H1 (cell line): ENCODE results near the gene RGCC. TPM values are rescaled to one million over a fixed set of nuclear protein-coding genes. Genes with fewer than 3 reads are reported as not detected.

Experiments
- CTCF ChIA-PET: fragments of 300-600 bp; sonication (Branson Sonifier 250); formaldehyde crosslinking; loops from one replicate; lab custom pipeline; 2021; ENCODE audit not compliant: partially characterized antibody; lab: Charles Lee
- POLR2A ChIA-PET: fragments of 300-600 bp; sonication (Branson Sonifier 250); formaldehyde crosslinking; loops from one replicate; lab custom pipeline; 2021; ENCODE audit warnings: inconsistent platforms; ENCODE audit not compliant: partially characterized antibody; lab: Charles Lee
- DNase-seq, 2 experiments: peaks; one replicate each; pipeline versions ENCODE4 v3.0.0 to v3.0.0-alpha.2; 2010 to 2022; ENCODE audit warnings: low spot score in 2 of 2, low read depth in 1 of 2, mixed read lengths in 1 of 2
- FAIRE-seq: peaks from 2 replicates; lab custom pipeline; 2011; peaks lifted over from hg19 to GRCh38; lab: Jason Lieb, UNC
- H2AFZ ChIP-seq: 2 replicates; pipeline ENCODE4 v1.8.1; 2012; ENCODE audit warnings: low read length, inconsistent platforms
- H2AK5ac ChIP-seq: 2 replicates; pipeline ENCODE4 v1.6.1; 2013; ENCODE audit warnings: low read depth, low read length
- H2BK120ac ChIP-seq: replicated peaks from 2 replicates; pipeline ENCODE3; 2013; ENCODE audit warnings: low read depth, low read length, inconsistent platforms
- H2BK12ac ChIP-seq: 2 replicates; pipeline ENCODE4 v1.6.1; 2013; ENCODE audit warnings: low read depth, low read length
- H2BK15ac ChIP-seq: 2 replicates; pipeline ENCODE4 v1.6.1; 2013; ENCODE audit warnings: low read length
- H2BK20ac ChIP-seq: 2 replicates; pipeline ENCODE4 v1.6.1; 2013; ENCODE audit warnings: low read length
- H2BK5ac ChIP-seq: 2 replicates; pipeline ENCODE4 v1.6.1; 2013; ENCODE audit warnings: low read depth, low read length
- H3K14ac ChIP-seq: 2 replicates; pipeline ENCODE4 v1.6.1; 2013; ENCODE audit warnings: inconsistent platforms; ENCODE audit not compliant: insufficient read length
- H3K18ac ChIP-seq: 2 replicates; pipeline ENCODE4 v1.6.1; 2013; ENCODE audit warnings: low read length; ENCODE audit errors: extremely low read depth
- H3K23ac ChIP-seq: 2 replicates; pipeline ENCODE4 v1.6.1; 2013; ENCODE audit warnings: inconsistent platforms; ENCODE audit not compliant: insufficient read length
- H3K23me2 ChIP-seq: 2 replicates; pipeline ENCODE4 v1.6.1; 2013; ENCODE audit warnings: low read depth, low read length
- H3K27ac ChIP-seq: 2 replicates; pipeline ENCODE4 v1.6.1; 2011; ENCODE audit warnings: low read depth, low read length, inconsistent platforms
- H3K27me3 ChIP-seq, 4 experiments: replicated peaks in 1 of 4; 1 replicate in 1 of 4; 2 replicates in 3 of 4; pipeline versions ENCODE4 v1.6.1 to v1.8.1; 2011 to 2013; ENCODE audit warnings: low read length in 3 of 4, mild to moderate bottlenecking in 3 of 4, inconsistent platforms in 2 of 4, mixed read lengths in 2 of 4, moderate library complexity in 1 of 4; ENCODE audit not compliant: control insufficient read depth in 3 of 4, insufficient read depth in 3 of 4; ENCODE audit errors: extremely low read depth in 1 of 4
- H3K36me3 ChIP-seq, 4 experiments: 2 replicates each; pipeline versions ENCODE4 v1.6.1 to v1.8.1; 2011 to 2013; ENCODE audit warnings: mild to moderate bottlenecking in 4 of 4, low read length in 3 of 4, moderate library complexity in 2 of 4, control low read depth in 1 of 4, inconsistent platforms in 1 of 4; ENCODE audit not compliant: insufficient read depth in 4 of 4, control insufficient read depth in 2 of 4
- H3K4ac ChIP-seq: replicated peaks from 2 replicates; pipeline ENCODE3; 2013; ENCODE audit warnings: low read length, low read depth, mixed read lengths, inconsistent platforms; ENCODE audit not compliant: insufficient read length
- H3K4me1 ChIP-seq, 4 experiments: replicated peaks in 1 of 4; 1 replicate in 1 of 4; 2 replicates in 3 of 4; pipeline versions ENCODE4 v1.6.1 to v1.8.1; 2011 to 2013; ENCODE audit warnings: low read length in 3 of 4, inconsistent platforms in 2 of 4, mixed read lengths in 1 of 4; ENCODE audit not compliant: insufficient read depth in 4 of 4, control insufficient read depth in 3 of 4
- H3K4me2 ChIP-seq, 2 experiments: 2 replicates each; pipeline versions ENCODE4 v1.6.1 to v1.8.1; 2011 to 2013; ENCODE audit warnings: low read depth in 2 of 2, low read length in 2 of 2, control low read depth in 1 of 2, inconsistent platforms in 1 of 2, mild to moderate bottlenecking in 1 of 2; ENCODE audit not compliant: insufficient read depth in 1 of 2
- H3K4me3 ChIP-seq, 4 experiments: fragments of 200-600, 300-600 bp in 1 of 4; sonication (generic), shearing (Covaris generic), sonication (Bioruptor Twin) in 1 of 4; 2 replicates each; pipeline versions ENCODE4 v1.5.1 to v1.8.1; 2011 to 2016; ENCODE audit warnings: low read length in 4 of 4, low read depth in 3 of 4, control low read depth in 2 of 4, inconsistent platforms in 2 of 4, mild to moderate bottlenecking in 2 of 4, mixed read lengths in 1 of 4, moderate library complexity in 1 of 4; ENCODE audit not compliant: insufficient read depth in 2 of 4; ENCODE audit errors: extremely low read depth in 1 of 4
- H3K56ac ChIP-seq: replicated peaks from 2 replicates; pipeline ENCODE3; 2013; ENCODE audit warnings: low read depth, mild to moderate bottlenecking, mixed read lengths, low read length, inconsistent platforms; ENCODE audit not compliant: insufficient read length
- H3K79me1 ChIP-seq: 2 replicates; pipeline ENCODE4 v1.6.1; 2013; ENCODE audit warnings: low read depth, low read length, control low read depth
- H3K79me2 ChIP-seq, 2 experiments: 2 replicates each; pipeline versions ENCODE4 v1.6.1 to v1.8.1; 2012 to 2013; ENCODE audit warnings: low read length in 2 of 2, mild to moderate bottlenecking in 2 of 2, inconsistent platforms in 1 of 2; ENCODE audit not compliant: insufficient read depth in 2 of 2, control insufficient read depth in 1 of 2
- H3K9ac ChIP-seq, 4 experiments: replicated peaks in 1 of 4; 1 replicate in 1 of 4; 2 replicates in 3 of 4; pipeline versions ENCODE4 v1.6.1 to v1.8.1; 2011 to 2013; ENCODE audit warnings: low read depth in 3 of 4, low read length in 3 of 4, control low read depth in 2 of 4, mild to moderate bottlenecking in 2 of 4, moderate library complexity in 2 of 4, inconsistent platforms in 1 of 4; ENCODE audit errors: extremely low read depth in 1 of 4
- H3K9me3 ChIP-seq, 2 experiments: 2 replicates each; pipeline versions ENCODE4 v1.6.1 to v1.8.1; 2012 to 2013; ENCODE audit warnings: mild to moderate bottlenecking in 2 of 2, moderate library complexity in 2 of 2, control low read depth in 1 of 2, inconsistent platforms in 1 of 2, low read depth in 1 of 2, low read length in 1 of 2, mixed read lengths in 1 of 2; ENCODE audit not compliant: insufficient read depth in 2 of 2
- H4K20me1 ChIP-seq, 2 experiments: replicated peaks in 1 of 2; 2 replicates each; pipeline versions ENCODE3 to v1.8.1; 2011 to 2013; ENCODE audit warnings: inconsistent platforms in 2 of 2, low read length in 2 of 2, mild to moderate bottlenecking in 1 of 2; ENCODE audit not compliant: insufficient read depth in 2 of 2, control insufficient read depth in 1 of 2
- H4K5ac ChIP-seq: 2 replicates; pipeline ENCODE4 v1.6.1; 2013; ENCODE audit warnings: low read length, low read depth, mixed read lengths, inconsistent platforms; ENCODE audit not compliant: insufficient read length
- H4K8ac ChIP-seq: 2 replicates; pipeline ENCODE4 v1.8.0; 2013; ENCODE audit warnings: mild to moderate bottlenecking, moderate library complexity, low read length, inconsistent platforms; ENCODE audit not compliant: insufficient read depth; ENCODE audit errors: extremely low read depth
- H4K91ac ChIP-seq: replicated peaks from 2 replicates; pipeline ENCODE3; 2013; ENCODE audit warnings: low read length, mixed read lengths, inconsistent platforms; ENCODE audit not compliant: insufficient read length
- CBX5 ChIP-seq: fragments of 300-800, 300-1000 bp; sonication (generic); IDR thresholded peaks from 2 replicates; pipeline ENCODE4 v1.7.1; 2016; ENCODE audit warnings: antibody characterized with exemption, low read length, low read depth
- JUN ChIP-seq: IDR thresholded peaks from 2 replicates; pipeline ENCODE4 v1.6.1; 2011; ENCODE audit warnings: low read depth, mild to moderate bottlenecking, improper control_type of control experiment, low read length
- SIRT6 ChIP-seq: IDR thresholded peaks from one replicate; pipeline ENCODE4 v1.7.1; 2012; ENCODE audit warnings: low read length, inconsistent platforms
- WGBS, 2 experiments: shearing (Covaris generic) in 1 of 2; methylation state at CpG; one replicate each; pipeline versions ENCODE4 v1.1.6 to v1.1.7; 2013 to 2015; ENCODE audit warnings: low lambda C conversion rate in 2 of 2, mixed read lengths in 2 of 2, inconsistent platforms in 1 of 2, low coverage in 1 of 2, missing lambda C conversion rate in 1 of 2; ENCODE audit not compliant: insufficient replicate concordance in 2 of 2, insufficient coverage in 1 of 2, insufficient read length in 1 of 2; ENCODE audit errors: extremely low coverage in 1 of 2, missing lambda C conversion rate in 1 of 2; 5-methylcytosine and 5-hydroxymethylcytosine counted together
- polyA plus RNA-seq, 7 experiments: library from polyadenylated mRNA; depleted of rRNA in 3 of 7; stranded (reverse) in 5 of 7; unstranded in 2 of 7; fragments of >200 nt in 5 of 7; fragments of 200-250 nt in 2 of 7; gene quantifications; 1 replicate in 5 of 7; 2 replicates in 1 of 7; 4 replicates in 1 of 7; pipeline versions ENCODE4 v1.2.1 to v1.2.3, GENCODE V29; 2011 to 2013; ENCODE audit warnings: missing spikeins in 2 of 7, mixed read lengths in 2 of 7
- total RNA-seq: library from RNA; stranded (reverse); fragmentation: NEBNext Ultra II Directional; extraction: Animal tissue kit (Norgen Biotek cat#: 25700); gene quantifications from 2 replicates; pipeline ENCODE4 v1.2.1, GENCODE V29; 2021

Gene RGCC
- total and polyA plus RNA-seq, 2 of the 8 experiments (the other 6 are each of a cell fraction or from before 2014, with no cell fraction given): 0.41 TPM; not detected in 1

DNA sequence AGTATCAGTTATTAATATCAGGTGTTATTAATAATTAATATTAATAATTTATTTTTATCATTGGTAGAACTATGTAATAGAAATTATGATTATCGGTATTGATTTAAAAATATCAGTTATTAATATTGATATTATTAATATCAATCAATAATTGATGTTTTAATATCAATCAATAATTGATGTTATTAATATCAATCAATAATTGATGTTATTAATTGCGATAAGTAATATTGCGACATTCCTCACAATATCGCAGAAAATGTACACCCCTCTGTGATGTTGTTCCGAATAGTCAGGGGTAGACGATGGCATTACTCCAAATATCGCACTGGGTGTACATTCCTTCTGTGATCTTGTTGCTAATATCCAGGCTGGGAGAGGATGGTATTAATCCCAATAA, 3.7 kb upstream of the RGCC start:
- no peak overlapping the region for H3K9ac ChIP-seq
- no peak overlapping the region for H2BK120ac ChIP-seq
- no peak overlapping the region for H2BK20ac ChIP-seq
- H3K4me1 ChIP-seq: peaks cover 0 to 3% (median under 1%) of the 10 kb centered on the region in 4 experiments; a peak in 2 of 7 replicates
- ChIA-PET CTCF (no interaction called here), POLR2A (no interaction called here)
- TF ChIP-seq JUN: no peak
- TF ChIP-seq CBX5: no peak
- TF ChIP-seq SIRT6: no peak
- WGBS, 2 experiments: 89% methylated on average over 7 of the region's 7 CpGs; no CpG with 5 or more reads in 1 of the 2 experiments
- H3K27me3 ChIP-seq: peaks cover 27 to 40% (median 37%) of the 10 kb centered on the region in 4 experiments
- H3K79me2 ChIP-seq: no peaks in the 10 kb centered on the region
- no peak overlapping the region for H3K4me3 ChIP-seq
- no peaks in the 10 kb centered on the region for H3K9me3 ChIP-seq
- FAIRE-seq: no peak
- H3K18ac ChIP-seq: no peak overlapping the region
- H3K79me1 ChIP-seq: no peaks in the 10 kb centered on the region
- H3K23me2 ChIP-seq: peaks cover 9% of the 10 kb centered on the region; the same call in 1 of the 2 replicates
- H2AK5ac ChIP-seq: no peak overlapping the region
- H4K91ac ChIP-seq: no peak overlapping the region
- no peak overlapping the region for H3K4ac ChIP-seq
- H2AFZ ChIP-seq: no peak overlapping the region
- H3K4me2 ChIP-seq: no peak overlapping the region
- no peak overlapping the region for H4K5ac ChIP-seq
- H3K56ac ChIP-seq: no peak overlapping the region
- no peak for DNase-seq
- H3K14ac ChIP-seq: no peak overlapping the region
- H4K20me1 ChIP-seq: peaks cover 2 to 3% of the 10 kb centered on the region in 2 experiments
- no peaks in the 10 kb centered on the region for H3K36me3 ChIP-seq
- no peak overlapping the region for H2BK12ac ChIP-seq
- no peak overlapping the region for H3K27ac ChIP-seq
- no peak overlapping the region for H2BK5ac ChIP-seq
- no peak overlapping the region for H3K23ac ChIP-seq
- H2BK15ac ChIP-seq: no peak overlapping the region
- H4K8ac ChIP-seq: no peak overlapping the region
